HepG2 (cell line): Measurements from ENCODE around the gene PTGES3. TPM values are rescaled to one million over a fixed set of nuclear protein-coding genes. Genes with fewer than 3 reads are reported as not detected.
A peak's percentile ranks its signal among the peaks of the same experiment; 100 is the strongest.

Experiments used
- BCL3 ChIP-seq: sonication (generic); formaldehyde crosslinking; IDR thresholded peaks from 2 replicates; pipeline ENCODE4 v1.5.1; 2020; ENCODE audit warnings: mild to moderate bottlenecking, missing genetic modification reagents, moderate library complexity
- CSRNP2 ChIP-seq: sonication (generic); formaldehyde crosslinking; conservative IDR thresholded peaks from 2 replicates; pipeline ENCODE4 v1.8.0; 2022; ENCODE audit warnings: low read depth, missing genetic modification reagents
- PLSCR1 ChIP-seq: sonication (generic); formaldehyde crosslinking; IDR thresholded peaks from 2 replicates; pipeline ENCODE4 v1.5.0; 2020; ENCODE audit warnings: missing genetic modification reagents, mild to moderate bottlenecking, borderline replicate concordance
- TFDP2 ChIP-seq: sonication (generic); formaldehyde crosslinking; IDR thresholded peaks from 2 replicates; pipeline ENCODE4 v1.4.0; 2020; ENCODE audit warnings: missing genetic modification reagents
- THAP9 ChIP-seq: sonication (generic); formaldehyde crosslinking; IDR thresholded peaks from 2 replicates; pipeline ENCODE4; 2020; ENCODE audit warnings: missing genetic modification reagents, mild to moderate bottlenecking, borderline replicate concordance
- ZBTB49 ChIP-seq: sonication (generic); formaldehyde crosslinking; IDR thresholded peaks from 2 replicates; pipeline ENCODE4 v1.4.0; 2020; ENCODE audit warnings: missing genetic modification reagents, borderline replicate concordance
- ZNF329 ChIP-seq: sonication (generic); formaldehyde crosslinking; IDR thresholded peaks from 2 replicates; pipeline ENCODE4 v1.9.0; 2021; ENCODE audit warnings: low read depth, mild to moderate bottlenecking, missing genetic modification reagents
- ZNF879 ChIP-seq: sonication (generic); formaldehyde crosslinking; IDR thresholded peaks from 2 replicates; pipeline ENCODE4 v1.8.1; 2023; ENCODE audit warnings: missing genetic modification reagents
- ZSCAN5A ChIP-seq: sonication (generic); formaldehyde crosslinking; IDR thresholded peaks from 2 replicates; pipeline ENCODE4 v1.8.0; 2022; ENCODE audit warnings: mild to moderate bottlenecking, missing genetic modification reagents, borderline replicate concordance
- polyA plus RNA-seq, 8 experiments: library from polyadenylated mRNA; depleted of rRNA in 3 of 8; stranded (reverse) in 7 of 8; unstranded in 1 of 8; fragments of >200 nt; fragmentation: Illumina TruSeq in 4 of 8; extraction: Trizol in 4 of 8; gene quantifications; 2 replicates each; pipeline versions ENCODE4 v1.2.1 to v1.2.3, GENCODE V29; 2011 to 2016; ENCODE audit warnings: low read depth in 4 of 8, missing spikeins in 1 of 8, mixed read lengths in 1 of 8; ENCODE audit not compliant: insufficient read depth in 1 of 8
- total RNA-seq, 5 experiments: library from RNA; depleted of rRNA; stranded (reverse); fragments of >200 nt; fragmentation: Illumina TruSeq; extraction: Trizol; gene quantifications; 2 replicates each; pipeline ENCODE4 v1.2.3, GENCODE V29; 2016; ENCODE audit warnings: low read depth in 1 of 5

The PTGES3 gene
- total and polyA plus RNA-seq, 2 of the 13 experiments (the other 11 are each of a cell fraction or from before 2014, with no cell fraction given): 54.4 to 159 TPM

GRCh38 chr12:56724972-56725722, 37.1 kb upstream of the PTGES3 start, which contains the start of gene NACA (continued):
- TF ChIP-seq CSRNP2 (CRISPR knock-in tag): no peak
- no peak for TF ChIP-seq ZNF329 (CRISPR knock-in tag)
- TF ChIP-seq ZBTB49 (CRISPR knock-in tag): no peak
- no peak for TF ChIP-seq ZSCAN5A
- no peak for TF ChIP-seq ZNF879 (CRISPR knock-in tag)
- TF ChIP-seq BCL3 (CRISPR knock-in tag): peak; percentile 70; the same call in 1 of the 2 replicates
- peak; percentile 93 for TF ChIP-seq THAP9
- TF ChIP-seq TFDP2 (CRISPR knock-in tag): peak; percentile 55; the same call in 1 of the 2 replicates
- no peak for TF ChIP-seq PLSCR1 (CRISPR knock-in tag)
